Measurements from ENCODE around the gene LSAMP. TPM values are rescaled to one million over a fixed set of nuclear protein-coding genes. Genes with fewer than 3 reads are reported as not detected.

Gene LSAMP
- total RNA-seq, 1 experiment from 2014 or later: 5.7 TPM

DNA sequence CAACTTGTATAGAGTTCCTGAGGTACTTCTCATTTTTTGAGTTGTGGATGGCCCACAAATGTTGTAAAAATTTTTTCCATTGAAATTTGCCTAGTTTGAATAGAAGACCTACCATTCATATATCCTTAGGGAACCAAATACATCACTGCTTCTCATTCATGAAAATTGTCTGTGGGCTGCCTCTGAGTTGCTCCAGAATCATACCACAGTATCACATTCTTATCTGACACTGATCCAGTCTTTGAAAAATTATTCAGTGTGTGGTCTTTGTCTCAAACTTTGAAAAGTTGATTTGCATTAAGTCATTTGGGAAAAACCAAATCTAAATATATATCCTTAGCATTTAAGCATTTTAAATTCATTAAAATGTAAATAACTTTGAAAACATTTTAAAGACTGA is 321.1 kb downstream of the LSAMP start:
- CTCF ChIA-PET: no interaction called here
- no peak for TF ChIP-seq ZNF263 (CRISPR knock-in tag; IDR thresholded peaks at IDR 0.05; ENCODE audit: low read depth)
- TF ChIP-seq MXD4 (CRISPR knock-in tag; IDR thresholded peaks at IDR 0.05; ENCODE audit: borderline replicate concordance): no peak
- POLR2A ChIA-PET: no interaction called here
- Mint-ChIP-seq H3K27me3 (ENCODE audit: low read depth) (no peaks in the 10 kb centered on the region), H3K4me3 (no peak overlapping the region), H3K27ac (no peak overlapping the region), H3K4me1 (peaks cover 35% of the 10 kb centered on the region), H3K36me3 (no peaks in the 10 kb centered on the region), H3K9me3 (0 out of 2 replicates have a peak, but pooled peaks cover 3% of the 10 kb centered on the region)
- ATAC-seq (no peak), DNase-seq (ENCODE audit: low spot score) (no peak)

DNA sequence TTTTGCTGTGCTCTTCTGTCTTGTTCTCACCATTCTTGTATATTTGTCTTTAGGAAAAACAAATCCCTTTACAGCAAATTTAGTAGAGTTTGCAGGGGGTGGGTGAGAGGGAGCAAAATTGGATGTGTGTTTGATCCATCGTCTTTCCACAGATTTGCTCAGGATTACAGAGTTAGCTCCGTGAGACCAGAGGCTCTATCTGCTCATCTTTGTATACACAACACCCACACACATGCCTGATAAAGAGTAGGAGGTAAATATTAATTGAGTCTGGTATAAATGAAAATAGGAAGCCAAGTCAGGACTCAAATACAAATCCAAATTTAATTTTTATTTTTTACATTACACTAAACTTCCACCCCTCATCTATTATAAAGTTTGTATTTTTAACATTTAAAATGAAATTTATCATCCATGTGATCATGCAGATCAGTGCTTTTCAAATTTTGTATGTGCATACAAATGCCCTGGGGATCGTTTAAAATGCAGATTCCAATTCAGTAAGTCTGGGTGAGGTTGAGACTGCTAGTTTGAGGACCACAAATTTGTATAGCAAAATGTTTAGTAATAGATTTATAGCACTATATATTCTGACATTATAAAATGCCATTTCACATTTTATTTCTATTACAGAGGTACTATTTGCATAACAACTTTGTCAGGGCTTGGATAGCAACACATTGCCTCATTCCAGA is 326.7 kb downstream of the LSAMP start:
- Mint-ChIP-seq H3K36me3 (no peaks in the 10 kb centered on the region), H3K4me3 (no peak overlapping the region), H3K27ac (no peak overlapping the region), H3K27me3 (ENCODE audit: low read depth) (no peaks in the 10 kb centered on the region), H3K9me3 (0 out of 2 replicates have a peak, but pooled peaks cover 3% of the 10 kb centered on the region), H3K4me1 (peaks cover 36% of the 10 kb centered on the region)
- no peak for DNase-seq (ENCODE audit: low spot score)
- TF ChIP-seq ETV6 (CRISPR knock-in tag; IDR thresholded peaks at IDR 0.05) (no peak), JAZF1 (CRISPR knock-in tag; IDR thresholded peaks at IDR 0.05) (no peak), ZNF671 (CRISPR knock-in tag; IDR thresholded peaks at IDR 0.05) (no peak), HMGA2 (CRISPR knock-in tag; IDR thresholded peaks at IDR 0.05) (no peak), TP53 (CRISPR knock-in tag; IDR thresholded peaks at IDR 0.05) (no peak)
- TF ChIP-seq, protein P1, sequence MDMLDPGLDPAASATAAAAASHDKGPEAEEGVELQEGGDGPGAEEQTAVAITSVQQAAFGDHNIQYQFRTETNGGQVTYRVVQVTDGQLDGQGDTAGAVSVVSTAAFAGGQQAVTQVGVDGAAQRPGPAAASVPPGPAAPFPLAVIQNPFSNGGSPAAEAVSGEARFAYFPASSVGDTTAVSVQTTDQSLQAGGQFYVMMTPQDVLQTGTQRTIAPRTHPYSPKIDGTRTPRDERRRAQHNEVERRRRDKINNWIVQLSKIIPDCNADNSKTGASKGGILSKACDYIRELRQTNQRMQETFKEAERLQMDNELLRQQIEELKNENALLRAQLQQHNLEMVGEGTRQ (CRISPR knock-in tag; IDR thresholded peaks at IDR 0.05): no peak
- TF ChIP-seq, protein P2, sequence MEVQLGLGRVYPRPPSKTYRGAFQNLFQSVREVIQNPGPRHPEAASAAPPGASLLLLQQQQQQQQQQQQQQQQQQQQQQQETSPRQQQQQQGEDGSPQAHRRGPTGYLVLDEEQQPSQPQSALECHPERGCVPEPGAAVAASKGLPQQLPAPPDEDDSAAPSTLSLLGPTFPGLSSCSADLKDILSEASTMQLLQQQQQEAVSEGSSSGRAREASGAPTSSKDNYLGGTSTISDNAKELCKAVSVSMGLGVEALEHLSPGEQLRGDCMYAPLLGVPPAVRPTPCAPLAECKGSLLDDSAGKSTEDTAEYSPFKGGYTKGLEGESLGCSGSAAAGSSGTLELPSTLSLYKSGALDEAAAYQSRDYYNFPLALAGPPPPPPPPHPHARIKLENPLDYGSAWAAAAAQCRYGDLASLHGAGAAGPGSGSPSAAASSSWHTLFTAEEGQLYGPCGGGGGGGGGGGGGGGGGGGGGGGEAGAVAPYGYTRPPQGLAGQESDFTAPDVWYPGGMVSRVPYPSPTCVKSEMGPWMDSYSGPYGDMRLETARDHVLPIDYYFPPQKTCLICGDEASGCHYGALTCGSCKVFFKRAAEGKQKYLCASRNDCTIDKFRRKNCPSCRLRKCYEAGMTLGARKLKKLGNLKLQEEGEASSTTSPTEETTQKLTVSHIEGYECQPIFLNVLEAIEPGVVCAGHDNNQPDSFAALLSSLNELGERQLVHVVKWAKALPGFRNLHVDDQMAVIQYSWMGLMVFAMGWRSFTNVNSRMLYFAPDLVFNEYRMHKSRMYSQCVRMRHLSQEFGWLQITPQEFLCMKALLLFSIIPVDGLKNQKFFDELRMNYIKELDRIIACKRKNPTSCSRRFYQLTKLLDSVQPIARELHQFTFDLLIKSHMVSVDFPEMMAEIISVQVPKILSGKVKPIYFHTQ (CRISPR knock-in tag; IDR thresholded peaks at IDR 0.05): no peak
- TF ChIP-seq, protein P3, sequence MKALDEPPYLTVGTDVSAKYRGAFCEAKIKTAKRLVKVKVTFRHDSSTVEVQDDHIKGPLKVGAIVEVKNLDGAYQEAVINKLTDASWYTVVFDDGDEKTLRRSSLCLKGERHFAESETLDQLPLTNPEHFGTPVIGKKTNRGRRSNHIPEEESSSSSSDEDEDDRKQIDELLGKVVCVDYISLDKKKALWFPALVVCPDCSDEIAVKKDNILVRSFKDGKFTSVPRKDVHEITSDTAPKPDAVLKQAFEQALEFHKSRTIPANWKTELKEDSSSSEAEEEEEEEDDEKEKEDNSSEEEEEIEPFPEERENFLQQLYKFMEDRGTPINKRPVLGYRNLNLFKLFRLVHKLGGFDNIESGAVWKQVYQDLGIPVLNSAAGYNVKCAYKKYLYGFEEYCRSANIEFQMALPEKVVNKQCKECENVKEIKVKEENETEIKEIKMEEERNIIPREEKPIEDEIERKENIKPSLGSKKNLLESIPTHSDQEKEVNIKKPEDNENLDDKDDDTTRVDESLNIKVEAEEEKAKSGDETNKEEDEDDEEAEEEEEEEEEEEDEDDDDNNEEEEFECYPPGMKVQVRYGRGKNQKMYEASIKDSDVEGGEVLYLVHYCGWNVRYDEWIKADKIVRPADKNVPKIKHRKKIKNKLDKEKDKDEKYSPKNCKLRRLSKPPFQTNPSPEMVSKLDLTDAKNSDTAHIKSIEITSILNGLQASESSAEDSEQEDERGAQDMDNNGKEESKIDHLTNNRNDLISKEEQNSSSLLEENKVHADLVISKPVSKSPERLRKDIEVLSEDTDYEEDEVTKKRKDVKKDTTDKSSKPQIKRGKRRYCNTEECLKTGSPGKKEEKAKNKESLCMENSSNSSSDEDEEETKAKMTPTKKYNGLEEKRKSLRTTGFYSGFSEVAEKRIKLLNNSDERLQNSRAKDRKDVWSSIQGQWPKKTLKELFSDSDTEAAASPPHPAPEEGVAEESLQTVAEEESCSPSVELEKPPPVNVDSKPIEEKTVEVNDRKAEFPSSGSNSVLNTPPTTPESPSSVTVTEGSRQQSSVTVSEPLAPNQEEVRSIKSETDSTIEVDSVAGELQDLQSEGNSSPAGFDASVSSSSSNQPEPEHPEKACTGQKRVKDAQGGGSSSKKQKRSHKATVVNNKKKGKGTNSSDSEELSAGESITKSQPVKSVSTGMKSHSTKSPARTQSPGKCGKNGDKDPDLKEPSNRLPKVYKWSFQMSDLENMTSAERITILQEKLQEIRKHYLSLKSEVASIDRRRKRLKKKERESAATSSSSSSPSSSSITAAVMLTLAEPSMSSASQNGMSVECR (CRISPR knock-in tag; IDR thresholded peaks at IDR 0.05; ENCODE audit: borderline replicate concordance): no peak
- no peak for ATAC-seq
- ChIA-PET POLR2A (no interaction called here), CTCF (no interaction called here)

DNA sequence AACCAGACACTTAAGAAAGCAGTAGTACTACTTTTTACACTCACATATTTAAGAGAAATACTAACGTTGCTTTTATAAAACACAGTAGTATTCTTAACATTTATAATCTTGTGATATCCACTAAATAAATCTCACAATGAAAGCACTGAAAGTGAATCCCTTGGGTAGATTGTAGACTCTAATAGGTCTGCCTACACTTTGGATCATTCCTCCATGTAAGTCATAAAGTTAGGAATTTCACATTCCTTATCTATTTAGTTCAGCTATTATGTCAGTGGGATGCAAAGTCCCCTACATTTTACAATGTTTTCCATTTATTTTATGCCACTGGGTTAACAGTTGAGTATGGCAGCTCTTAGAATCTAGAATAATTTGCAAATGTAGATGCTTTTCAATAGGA is 330.7 kb downstream of the LSAMP start:
- Mint-ChIP-seq H3K27ac (no peak overlapping the region), H3K27me3 (ENCODE audit: low read depth) (no peaks in the 10 kb centered on the region), H3K4me1 (peaks cover 59% of the 10 kb centered on the region), H3K36me3 (no peaks in the 10 kb centered on the region), H3K9me3 (no peaks in the 10 kb centered on the region), H3K4me3 (no peak overlapping the region)
- no peak for ATAC-seq
- ChIA-PET CTCF (no interaction called here), POLR2A (no interaction called here)
- no peak for DNase-seq (ENCODE audit: low spot score)
- no peak for TF ChIP-seq ATF1 (CRISPR knock-in tag; IDR thresholded peaks at IDR 0.05)
- no peak for TF ChIP-seq MYBL2 (CRISPR knock-in tag; IDR thresholded peaks at IDR 0.05)
- TF ChIP-seq, protein P4, sequence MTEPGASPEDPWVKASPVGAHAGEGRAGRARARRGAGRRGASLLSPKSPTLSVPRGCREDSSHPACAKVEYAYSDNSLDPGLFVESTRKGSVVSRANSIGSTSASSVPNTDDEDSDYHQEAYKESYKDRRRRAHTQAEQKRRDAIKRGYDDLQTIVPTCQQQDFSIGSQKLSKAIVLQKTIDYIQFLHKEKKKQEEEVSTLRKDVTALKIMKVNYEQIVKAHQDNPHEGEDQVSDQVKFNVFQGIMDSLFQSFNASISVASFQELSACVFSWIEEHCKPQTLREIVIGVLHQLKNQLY (CRISPR knock-in tag; IDR thresholded peaks at IDR 0.05): no peak
- TF ChIP-seq OVOL2 (CRISPR knock-in tag; IDR thresholded peaks at IDR 0.05; ENCODE audit: borderline replicate concordance): no peak
- TF ChIP-seq GTF2I (CRISPR knock-in tag; conservative IDR thresholded peaks at IDR 0.05): no peak
- no peak for TF ChIP-seq EMX1 (CRISPR knock-in tag; IDR thresholded peaks at IDR 0.05)
- TF ChIP-seq, protein P5, sequence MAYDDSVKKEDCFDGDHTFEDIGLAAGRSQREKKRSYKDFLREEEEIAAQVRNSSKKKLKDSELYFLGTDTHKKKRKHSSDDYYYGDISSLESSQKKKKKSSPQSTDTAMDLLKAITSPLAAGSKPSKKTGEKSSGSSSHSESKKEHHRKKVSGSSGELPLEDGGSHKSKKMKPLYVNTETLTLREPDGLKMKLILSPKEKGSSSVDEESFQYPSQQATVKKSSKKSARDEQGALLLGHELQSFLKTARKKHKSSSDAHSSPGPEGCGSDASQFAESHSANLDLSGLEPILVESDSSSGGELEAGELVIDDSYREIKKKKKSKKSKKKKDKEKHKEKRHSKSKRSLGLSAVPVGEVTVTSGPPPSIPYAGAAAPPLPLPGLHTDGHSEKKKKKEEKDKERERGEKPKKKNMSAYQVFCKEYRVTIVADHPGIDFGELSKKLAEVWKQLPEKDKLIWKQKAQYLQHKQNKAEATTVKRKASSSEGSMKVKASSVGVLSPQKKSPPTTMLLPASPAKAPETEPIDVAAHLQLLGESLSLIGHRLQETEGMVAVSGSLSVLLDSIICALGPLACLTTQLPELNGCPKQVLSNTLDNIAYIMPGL (CRISPR knock-in tag; IDR thresholded peaks at IDR 0.05): no peak
- no peak for TF ChIP-seq ZNF232 (CRISPR knock-in tag; IDR thresholded peaks at IDR 0.05)
- TF ChIP-seq SP1 (CRISPR knock-in tag; conservative IDR thresholded peaks at IDR 0.05): no peak
- TF ChIP-seq, protein P2 (CRISPR knock-in tag; IDR thresholded peaks at IDR 0.05): no peak
